Measurements from ENCODE around the gene SLC12A5. TPM values are rescaled to one million over a fixed set of nuclear protein-coding genes. Genes with fewer than 3 reads are reported as not detected.

The SLC12A5 gene
- polyA plus RNA-seq, 2 of the 4 experiments (the other 2 are of a cell fraction), result 3.0 to 10.8 TPM

- DNase-seq (ENCODE audit: low read depth in 1 of 2, low spot score in 1 of 2) (no peak), FAIRE-seq (no peak), ATAC-seq (no peak)
- Histone ChIP-seq H3K27ac (no peak overlapping the region), H3K4me1 (no peaks in the 10 kb centered on the region), H3K4me3 (no peak overlapping the region), H3K4me2 (peak overlapping the region; percentile 85), H3K9me3 (no peaks in the 10 kb centered on the region)
- TF ChIP-seq BHLHE40 (IDR thresholded peaks at IDR 0.05; ENCODE audit: low read depth, low read length) (no peak), KDM5A (IDR thresholded peaks at IDR 0.05) (0 out of 2 replicates have a peak, but pooled peaks have one; percentile 28)
- ChIA-PET CTCF (interaction anchor here (0.6 to 4.0 kb wide), 45 partner anchors 10 to 687 kb away, joined by 3 to 40 read pairs (median 4); partner anchors contain the start of gene ELMO2), POLR2A (no interaction called here)
- WGBS (ENCODE audit: missing lambda C conversion rate), result 24% methylated on average over 8 of the region's 8 CpGs
These were observed 5.9 kb upstream of the SLC12A5 start for GRCh38 chr20:46023148-46023484.

GRCh38 chr20:46023999-46024398 lies 5.0 kb upstream of the SLC12A5 start:
- Histone ChIP-seq H3K27ac (no peak overlapping the region), H3K4me2 (no peak overlapping the region), H3K4me3 (no peak overlapping the region), H3K9me3 (no peaks in the 10 kb centered on the region), H3K4me1 (no peaks in the 10 kb centered on the region)
- 17% methylated on average over 4 of the region's 4 CpGs for WGBS (ENCODE audit: missing lambda C conversion rate)
- ChIA-PET CTCF (interaction anchor here (0.7 to 4.0 kb wide), 26 partner anchors 9 to 688 kb away, joined by 3 to 40 read pairs (median 6); no protein-coding TSS in a partner anchor), POLR2A (no interaction called here)
- DNase-seq (ENCODE audit: low read depth in 1 of 2, low spot score in 1 of 2) (no peak), ATAC-seq (no peak), FAIRE-seq (no peak)
- no peak for TF ChIP-seq MAX (IDR thresholded peaks at IDR 0.05)
- TF ChIP-seq SREBF2 (IDR thresholded peaks at IDR 0.05), result no peak
- TF ChIP-seq PBX3 (IDR thresholded peaks at IDR 0.05), result no peak
- TF ChIP-seq HDAC2 (IDR thresholded peaks at IDR 0.05), result no peak
- TF ChIP-seq KDM5A (IDR thresholded peaks at IDR 0.05), result no peak
- no peak for TF ChIP-seq NFE2L2 (conservative IDR thresholded peaks at IDR 0.05; ENCODE audit: low read length)
- TF ChIP-seq ZFP36 (IDR thresholded peaks at IDR 0.05; ENCODE audit: borderline replicate concordance, partially characterized antibody), result no peak
- no peak for TF ChIP-seq EP300 (IDR thresholded peaks at IDR 0.05)
- no peak for TF ChIP-seq CTCF (IDR thresholded peaks at IDR 0.05)
- TF ChIP-seq RFX5 (IDR thresholded peaks at IDR 0.05), result no peak
- no peak for TF ChIP-seq MYC (IDR thresholded peaks at IDR 0.05; ENCODE audit: borderline replicate concordance, low read length)
- no peak for TF ChIP-seq EHMT2 (IDR thresholded peaks at IDR 0.05; ENCODE audit: low read depth)
- TF ChIP-seq HOXB5 (CRISPR knock-in tag; IDR thresholded peaks at IDR 0.05), result no peak
- no peak for TF ChIP-seq FOSL2 (IDR thresholded peaks at IDR 0.05)
- no peak for TF ChIP-seq FOSL2 (CRISPR knock-in tag; IDR thresholded peaks at IDR 0.05)

- Histone ChIP-seq H3K4me3 (no peak overlapping the region), H3K9me3 (no peaks in the 10 kb centered on the region), H3K4me1 (no peaks in the 10 kb centered on the region), H3K27ac (no peak overlapping the region), H3K4me2 (no peak overlapping the region)
- TF ChIP-seq PBX3 (IDR thresholded peaks at IDR 0.05), result no peak
- no peak for TF ChIP-seq CHD4 (IDR thresholded peaks at IDR 0.05; ENCODE audit: borderline replicate concordance)
- no peak for TF ChIP-seq ESRRA (IDR thresholded peaks at IDR 0.05; ENCODE audit: borderline replicate concordance, low read length)
- TF ChIP-seq SREBF2 (IDR thresholded peaks at IDR 0.05), result no peak
- no peak for TF ChIP-seq ELK1 (IDR thresholded peaks at IDR 0.05; ENCODE audit: low read depth, low read length)
- no peak for TF ChIP-seq RNF2 (IDR thresholded peaks at IDR 0.05; ENCODE audit: borderline replicate concordance, low read depth)
- TF ChIP-seq JUN (IDR thresholded peaks at IDR 0.05), result no peak
- TF ChIP-seq HOXB5 (CRISPR knock-in tag; IDR thresholded peaks at IDR 0.05), result no peak
- no peak for TF ChIP-seq JUNB (IDR thresholded peaks at IDR 0.05)
- ATAC-seq, result no peak
- POLR2A ChIA-PET, result no interaction called here
- no peak for DNase-seq (ENCODE audit: low read depth in 1 of 2, low spot score in 1 of 2)
- 40% methylated on average over 10 of the region's 10 CpGs for WGBS (ENCODE audit: missing lambda C conversion rate)
- CTCF ChIA-PET, result interaction anchor here (1.1 to 4.0 kb wide), 5 partner anchors 11 to 324 kb away, joined by 4 to 40 read pairs (median 16); no protein-coding TSS in a partner anchor
- FAIRE-seq, result no peak
These were observed 3.6 kb upstream of the SLC12A5 start for GRCh38 chr20:46025376-46025783.
